Measurements from ENCODE around the gene BTBD10.
A peak's percentile ranks its signal among the peaks of the same experiment; 100 is the strongest.
"Not testable (repeated sequence)": the region's sequence is repeated elsewhere in the genome, so short reads cannot be mapped to it uniquely, and the experiment has no call there.

The BTBD10 gene

DNA sequence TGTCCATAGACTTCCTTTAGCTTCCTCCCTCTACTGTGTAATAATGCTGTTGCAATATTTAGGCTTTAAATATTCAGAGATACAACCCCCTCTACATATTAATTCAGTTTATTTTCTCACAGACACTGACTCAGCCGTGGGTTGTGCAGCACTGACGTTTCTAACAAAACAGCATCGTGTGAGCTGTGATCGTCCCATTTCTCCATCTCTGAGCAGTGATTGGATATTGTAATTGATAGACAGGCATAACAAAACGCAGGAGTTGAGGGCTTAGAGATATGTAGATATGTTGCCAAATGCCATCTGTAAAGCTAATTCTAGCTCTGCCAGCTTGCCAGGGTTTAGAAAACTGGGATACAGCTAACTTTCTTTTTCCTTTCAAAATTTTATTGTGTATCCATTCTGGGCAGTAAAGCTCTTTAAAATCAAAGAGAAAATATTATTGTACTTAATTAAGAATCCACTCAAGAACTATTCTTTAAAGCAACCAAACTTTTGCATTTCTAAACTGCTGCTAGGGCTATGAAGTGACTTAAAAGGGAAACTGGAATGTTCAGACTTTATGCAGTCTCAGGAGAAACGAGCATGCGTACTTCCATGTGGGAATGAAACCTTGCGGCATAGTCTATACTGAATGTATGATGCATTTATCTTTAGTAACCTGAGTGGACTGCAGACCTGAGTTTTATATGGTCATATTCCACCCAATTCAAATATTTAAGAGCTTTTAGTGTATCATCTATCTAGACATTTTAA is 22.7 kb downstream of the BTBD10 start:
- DNase-seq = peak; percentile 90

DNA sequence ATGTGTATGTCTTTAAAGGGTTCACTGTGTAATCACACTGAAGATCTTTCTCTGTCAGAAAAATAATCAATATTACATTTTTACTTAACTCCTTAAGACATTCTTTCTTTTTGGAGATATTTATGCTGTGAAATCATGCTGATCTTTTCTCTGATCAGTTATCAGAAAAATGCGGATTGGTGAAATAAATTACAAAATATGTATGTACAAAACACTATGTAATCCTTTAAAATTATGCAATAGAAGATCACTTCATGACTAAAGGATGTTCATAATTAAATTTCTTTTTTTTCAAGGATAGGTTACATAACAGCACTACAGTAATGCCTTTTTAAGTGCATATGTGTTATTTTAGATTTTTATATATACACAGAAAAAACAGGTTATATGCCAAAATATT is 24.7 kb downstream of the BTBD10 start:
- no peak for DNase-seq

DNA sequence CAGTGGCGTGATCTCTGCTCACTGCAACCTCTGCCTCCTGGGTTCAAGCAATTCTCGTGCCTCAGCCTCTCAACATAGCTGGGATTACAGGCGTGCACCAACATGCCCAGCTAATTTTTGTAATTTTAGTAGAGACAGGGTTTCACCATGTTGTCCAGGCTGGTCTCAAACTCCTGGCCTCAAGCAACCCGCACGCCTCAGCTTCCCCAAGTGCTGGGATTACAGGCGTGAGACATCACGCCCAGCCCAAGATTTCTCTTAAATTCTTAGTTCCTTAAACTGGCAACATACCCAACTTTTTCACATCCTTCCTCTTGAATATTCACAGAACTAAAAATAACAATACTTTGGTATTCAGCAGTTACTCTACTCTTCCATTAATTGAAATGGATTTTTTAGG is 26.2 kb downstream of the BTBD10 start:
- not testable (repeated sequence) for DNase-seq

DNA sequence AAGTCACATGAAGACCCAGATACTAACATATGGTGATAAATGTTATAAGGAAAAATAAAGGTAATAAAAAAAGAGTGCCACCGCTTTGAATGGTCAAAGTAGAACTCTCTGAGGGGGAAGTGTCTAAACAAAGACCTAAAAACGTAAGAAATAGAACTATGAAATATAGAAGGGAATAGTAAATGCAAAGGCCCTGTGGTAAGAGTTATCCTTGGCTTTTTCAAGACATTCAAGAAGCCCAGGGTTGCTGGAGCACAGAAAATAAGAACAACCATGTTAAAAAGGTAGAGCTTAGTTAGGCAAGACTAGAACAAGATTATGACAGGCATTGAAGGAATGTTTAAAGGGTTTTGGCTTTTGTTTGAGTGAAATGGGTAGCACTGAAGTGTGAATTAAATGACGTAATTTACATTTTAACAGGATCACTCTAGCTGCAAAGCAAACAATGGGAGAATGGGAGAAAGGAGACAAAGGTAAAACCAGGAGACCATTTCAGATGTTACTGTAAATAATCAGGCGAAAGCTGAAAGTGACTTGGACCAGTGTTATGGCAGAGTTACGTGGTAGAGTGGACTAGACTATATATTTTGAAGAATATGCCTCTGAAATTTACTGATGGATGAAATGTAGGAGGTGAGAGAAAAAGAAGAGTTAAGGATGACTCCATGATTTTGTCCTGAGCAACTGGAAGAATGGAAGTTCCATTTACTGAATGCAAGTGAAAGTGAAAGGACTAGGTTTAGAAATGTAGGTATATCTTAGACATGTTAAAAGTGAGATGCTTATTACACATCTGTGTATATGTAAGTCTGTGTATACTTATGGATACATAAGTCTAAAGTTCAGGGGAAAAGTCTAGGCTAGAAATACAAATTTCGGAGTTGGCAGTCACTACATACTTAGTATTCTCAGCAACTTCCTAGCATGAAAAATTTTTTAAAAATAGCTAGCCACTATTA is 28.5 kb downstream of the BTBD10 start:
- DNase-seq = no peak

DNA sequence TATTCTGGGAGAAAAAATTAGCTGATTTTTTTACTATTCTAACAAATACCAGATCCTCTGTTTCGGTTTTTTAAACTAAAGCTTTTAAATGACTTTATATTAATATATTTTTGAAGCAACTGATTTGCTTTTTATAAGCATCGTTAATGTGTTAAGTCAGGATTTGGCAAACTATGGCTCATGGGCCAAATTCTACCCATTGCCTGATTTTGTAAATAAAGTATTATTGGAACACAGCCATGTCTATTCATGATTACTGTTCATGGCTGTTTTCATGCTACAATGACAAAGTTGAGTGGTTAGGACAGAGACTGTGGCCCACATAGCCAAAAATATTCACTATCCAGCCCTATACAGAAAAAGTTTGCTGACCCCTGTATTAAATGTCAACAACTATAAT is 29.6 kb downstream of the BTBD10 start:
- no peak for DNase-seq

DNA sequence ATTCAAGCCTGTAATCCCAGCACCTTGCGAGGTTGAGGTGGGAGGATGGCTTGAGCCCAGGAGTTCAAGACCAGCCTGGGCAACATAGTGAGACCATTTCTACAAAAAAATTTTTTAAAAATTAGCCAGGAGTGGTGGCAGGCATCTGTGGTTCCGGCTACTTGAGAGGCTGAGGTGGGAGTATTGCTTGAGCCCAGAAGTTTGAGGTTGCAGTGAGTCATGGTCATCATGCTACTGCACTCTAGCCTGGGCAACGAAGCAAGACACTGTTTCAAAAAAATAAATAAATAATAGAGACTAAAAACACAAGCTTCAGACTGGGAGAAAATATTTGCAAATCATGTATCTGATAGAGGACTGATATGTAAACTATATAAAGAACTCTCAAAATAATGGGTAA is 33.2 kb downstream of the BTBD10 start:
- DNase-seq = no peak

DNA sequence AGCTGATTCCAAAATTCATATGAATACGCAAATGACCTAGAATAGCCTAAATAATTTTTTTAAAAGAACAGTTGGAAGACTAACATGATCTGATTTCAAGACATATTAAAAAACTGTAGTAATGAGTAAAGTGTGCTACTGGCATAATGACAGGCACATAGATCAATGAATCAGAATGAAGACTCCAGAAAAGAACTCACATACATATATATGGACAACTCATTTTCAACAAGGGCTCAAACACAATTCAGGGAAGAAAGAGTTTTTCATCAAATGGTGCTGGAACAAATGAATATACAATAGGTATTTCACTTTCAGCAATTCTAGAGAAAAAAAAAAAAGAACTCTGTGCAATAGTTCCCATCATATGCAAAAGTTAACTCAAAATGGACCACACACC is 33.7 kb downstream of the BTBD10 start:
- DNase-seq = no peak

DNA sequence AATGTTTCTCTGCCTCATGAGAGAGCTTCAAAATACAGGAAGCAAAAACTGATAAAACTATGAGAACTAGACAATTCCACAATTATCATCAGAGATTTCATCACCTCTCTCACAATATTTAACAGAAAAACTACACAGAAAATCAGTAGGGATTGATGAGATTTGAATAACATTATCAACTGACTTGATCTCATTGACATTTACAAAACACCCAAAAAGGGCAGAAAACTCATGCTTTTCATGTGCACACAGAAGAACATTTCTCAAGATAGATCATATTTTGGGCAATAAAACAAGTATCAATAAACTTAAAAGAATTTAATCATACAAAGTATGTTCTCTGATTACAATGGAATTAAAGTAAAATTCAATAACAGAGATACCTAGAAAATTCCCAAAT is 35.6 kb downstream of the BTBD10 start:
- no peak for DNase-seq

DNA sequence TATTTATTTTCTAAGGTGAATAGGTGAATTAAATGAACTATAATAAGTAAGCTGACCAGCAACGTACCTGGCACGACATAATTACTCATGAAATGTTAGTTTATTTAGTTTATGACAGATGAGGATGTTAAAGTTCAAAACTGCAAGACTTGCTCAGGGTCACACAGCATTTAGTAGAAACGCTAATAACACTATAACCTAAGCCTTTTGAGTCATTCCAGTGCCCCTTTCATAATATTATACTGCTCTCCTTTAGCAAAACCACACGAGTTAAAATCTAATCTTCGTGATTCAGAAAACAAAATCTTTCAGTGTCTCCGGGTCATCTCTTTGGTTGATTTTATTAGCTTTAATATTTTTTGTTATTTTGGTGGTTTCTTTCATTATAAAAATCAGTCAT is 39.6 kb downstream of the BTBD10 start:
- no peak for DNase-seq

DNA sequence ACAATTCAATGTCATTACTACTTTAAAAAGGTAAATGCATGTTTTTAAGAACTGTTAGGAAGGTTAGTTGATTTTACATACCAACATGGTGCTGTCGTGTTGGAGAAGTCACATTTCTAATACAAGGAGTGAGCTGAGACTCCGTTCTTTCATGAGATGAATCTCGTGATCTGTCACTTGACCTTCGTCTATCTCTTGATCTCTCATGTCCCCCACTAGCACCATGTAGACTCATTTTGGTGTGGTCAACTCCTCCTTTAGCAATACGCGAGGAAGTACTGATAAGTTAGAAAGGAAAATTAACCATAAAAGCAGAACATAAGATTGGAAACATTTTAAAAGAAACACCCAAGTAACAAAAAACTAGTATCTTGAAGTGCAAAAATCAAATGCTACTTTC is 41.5 kb downstream of the BTBD10 start:
- DNase-seq = no peak

DNA sequence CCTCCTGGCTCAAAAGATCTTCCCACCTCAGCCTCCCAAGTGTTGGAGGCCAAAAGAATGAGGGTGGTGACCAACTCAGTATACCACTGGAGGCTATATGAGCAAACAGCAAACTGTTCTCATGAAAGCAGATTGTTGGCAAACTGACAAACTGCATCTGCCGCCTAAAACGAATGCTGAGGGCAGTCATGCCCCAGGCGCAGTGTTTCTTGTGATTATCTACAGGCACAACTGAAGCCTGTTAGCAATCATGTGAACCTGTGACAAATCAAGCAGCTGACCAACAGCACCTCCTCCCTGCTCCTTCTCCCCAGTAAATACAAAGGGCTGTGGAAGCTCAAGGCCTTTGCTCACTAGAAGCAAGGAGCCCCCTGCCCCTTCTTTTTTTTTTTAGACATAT is 47.8 kb downstream of the BTBD10 start:
- DNase-seq = no peak

DNA sequence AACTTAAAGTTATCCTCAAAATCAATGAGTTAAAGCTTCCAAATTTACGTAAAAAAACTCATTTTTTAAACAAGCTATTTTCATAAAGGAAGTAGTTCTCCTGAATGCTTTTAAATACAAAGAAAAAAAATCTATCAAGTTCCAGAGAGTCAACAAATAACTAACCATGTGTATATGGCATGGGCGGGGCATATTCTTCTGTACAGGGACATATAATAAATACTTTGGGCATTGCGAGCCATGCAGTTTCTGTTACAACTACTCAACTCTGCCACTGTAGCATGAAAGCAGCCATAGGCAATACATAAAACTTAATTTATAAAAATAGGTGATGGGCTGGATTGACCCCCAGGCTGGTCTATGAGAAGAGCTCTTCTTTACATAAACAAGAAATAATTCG is 57.8 kb downstream of the BTBD10 start:
- no peak for DNase-seq

DNA sequence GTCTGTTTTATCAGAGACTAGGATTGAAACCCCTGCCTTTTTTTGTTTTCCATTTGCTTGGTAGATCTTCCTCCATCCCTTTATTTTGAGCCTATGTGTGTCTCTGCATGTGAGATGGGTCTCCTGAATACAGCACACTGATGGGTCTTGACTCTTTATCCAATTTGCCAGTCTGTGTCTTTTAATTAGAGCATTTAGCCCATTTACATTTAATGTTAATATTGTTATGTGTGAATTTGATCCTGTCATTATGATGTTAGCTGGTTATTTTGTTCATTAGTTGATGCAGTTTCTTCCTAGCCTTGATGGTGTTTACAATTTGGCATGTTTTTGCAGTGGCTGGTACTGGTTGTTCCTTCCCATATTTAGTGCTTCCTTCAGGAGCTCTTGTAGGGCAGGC is 64.7 kb downstream of the BTBD10 start:
- DNase-seq = not testable (repeated sequence)

DNA sequence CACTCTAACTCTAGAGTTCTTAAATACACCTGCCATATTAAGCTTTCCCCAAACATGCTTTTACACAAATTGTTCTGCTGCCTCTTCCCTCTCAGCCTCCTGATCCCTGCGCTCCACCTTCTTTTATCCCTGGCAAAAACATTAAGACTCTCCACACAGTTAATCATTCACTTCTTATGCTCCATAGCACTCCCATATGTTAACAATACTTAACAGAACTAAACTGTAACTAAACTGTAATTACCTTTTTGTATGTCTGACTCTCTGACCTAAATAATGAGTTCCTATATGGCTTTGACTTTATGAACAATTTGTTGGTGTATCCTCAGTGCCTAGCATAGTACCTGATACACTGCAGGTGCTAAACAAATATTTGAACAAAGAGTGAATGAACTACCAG is 71.8 kb downstream of the BTBD10 start:
- DNase-seq = no peak

DNA sequence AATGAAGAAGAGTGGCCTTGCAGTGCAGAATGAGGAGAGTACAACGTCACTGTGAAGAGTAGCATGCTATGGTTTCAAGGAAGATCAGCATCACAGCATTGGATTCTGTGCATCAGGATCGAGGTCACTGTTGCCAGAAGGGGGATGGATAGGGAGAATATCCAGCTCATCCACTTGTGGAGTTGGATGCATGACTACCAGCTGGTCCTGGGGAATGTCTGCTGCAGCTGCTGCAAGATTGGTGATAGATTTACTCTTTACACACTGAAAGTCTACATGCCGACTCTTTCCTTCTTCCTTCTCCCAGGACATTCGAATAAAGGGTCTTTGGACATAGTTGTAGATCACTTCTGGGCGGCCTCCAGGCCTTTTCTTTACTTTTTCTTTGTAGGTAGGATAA is 74.3 kb downstream of the BTBD10 start:
- no peak for DNase-seq

DNA sequence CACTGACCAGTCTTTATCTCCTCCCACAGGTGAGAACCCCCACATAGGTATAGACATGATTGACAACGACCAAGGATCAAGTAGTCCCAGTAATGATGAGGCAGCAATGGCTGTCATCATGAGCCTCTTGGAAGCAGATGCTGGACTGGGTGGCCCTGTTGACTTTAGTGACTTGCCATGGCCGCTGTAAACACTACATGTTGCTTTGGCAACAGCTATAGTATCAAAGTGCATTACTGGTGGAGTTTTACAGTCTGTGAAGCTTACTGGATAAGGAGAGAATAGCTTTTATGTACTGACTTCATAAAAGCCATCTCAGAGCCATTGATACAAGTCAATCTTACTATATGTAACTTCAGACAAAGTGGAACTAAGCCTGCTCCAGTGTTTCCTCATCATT is 76.5 kb downstream of the BTBD10 start:
- DNase-seq = no peak

DNA sequence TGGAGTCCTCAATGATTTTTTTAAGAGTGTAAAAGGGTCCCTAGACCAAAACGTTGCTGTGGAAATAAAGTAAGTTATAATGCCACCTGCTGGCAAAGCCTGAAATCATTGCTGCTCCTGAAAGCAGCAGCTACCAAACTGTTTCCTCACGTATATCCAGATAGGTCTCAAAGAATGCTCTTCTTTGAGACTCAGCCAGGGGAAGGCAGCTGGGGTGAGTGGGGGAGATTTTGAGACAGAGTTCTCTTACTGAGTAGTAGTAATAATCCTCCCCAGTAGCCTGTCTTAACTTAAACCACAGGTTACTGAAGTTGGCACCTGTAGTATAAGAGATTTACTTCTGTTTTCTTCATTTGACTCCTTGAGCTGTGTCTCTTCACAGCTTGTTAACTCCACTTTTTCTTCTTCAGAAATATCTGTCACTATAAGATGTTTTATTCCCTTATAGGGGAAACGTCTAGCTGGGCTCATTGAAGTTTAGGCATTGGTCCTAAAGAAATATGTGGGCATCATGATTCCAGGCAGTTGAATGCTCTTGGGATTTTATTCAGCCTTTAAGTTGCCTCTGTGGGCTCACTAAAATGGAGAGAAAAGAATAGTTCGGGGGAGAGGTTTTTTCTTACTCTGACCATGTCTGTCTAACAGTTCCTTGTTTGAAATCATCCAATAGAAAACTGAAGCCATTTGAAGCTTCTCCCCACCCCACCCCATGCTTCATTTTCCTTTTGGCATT is 77.9 kb downstream of the BTBD10 start:
- DNase-seq = peak; percentile 72

DNA sequence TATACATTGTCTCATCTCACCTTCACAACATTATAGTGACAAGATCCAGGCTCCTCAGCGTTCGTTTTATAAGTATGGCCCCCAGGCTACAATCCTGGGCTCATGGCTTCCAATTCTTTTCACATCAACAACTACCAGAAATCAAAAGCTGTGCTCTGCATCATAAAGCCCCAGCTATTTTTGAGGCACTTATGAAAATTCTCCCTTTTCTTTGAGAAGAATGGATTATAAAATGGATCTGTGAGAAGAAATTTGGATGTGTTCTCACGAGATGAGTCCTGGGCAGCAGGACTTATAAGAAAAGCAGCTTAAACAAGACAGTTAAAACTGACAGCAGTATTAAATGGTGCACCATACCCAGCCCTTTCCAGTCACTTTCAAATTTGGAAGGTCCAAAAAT is 80.3 kb downstream of the BTBD10 start:
- DNase-seq = no peak

DNA sequence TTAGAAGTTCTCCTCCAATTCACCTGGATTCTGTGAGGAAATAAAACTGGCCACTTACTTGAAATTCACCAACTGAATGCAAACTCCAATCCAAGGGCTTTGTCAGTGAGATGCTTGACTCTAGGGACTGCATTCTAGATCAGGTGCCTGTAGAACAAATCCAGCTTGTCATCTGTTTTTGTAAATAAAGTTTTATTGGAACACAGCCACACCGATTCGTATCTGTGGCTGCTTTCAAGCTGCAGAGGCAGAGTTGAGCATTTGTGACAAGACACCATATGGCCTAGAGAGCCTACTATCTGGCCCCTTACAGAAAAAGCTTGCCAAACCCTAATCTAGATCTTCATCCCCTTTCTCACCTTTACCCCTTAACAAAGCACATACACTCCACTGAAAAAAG is 82.3 kb downstream of the BTBD10 start:
- no peak for DNase-seq

DNA sequence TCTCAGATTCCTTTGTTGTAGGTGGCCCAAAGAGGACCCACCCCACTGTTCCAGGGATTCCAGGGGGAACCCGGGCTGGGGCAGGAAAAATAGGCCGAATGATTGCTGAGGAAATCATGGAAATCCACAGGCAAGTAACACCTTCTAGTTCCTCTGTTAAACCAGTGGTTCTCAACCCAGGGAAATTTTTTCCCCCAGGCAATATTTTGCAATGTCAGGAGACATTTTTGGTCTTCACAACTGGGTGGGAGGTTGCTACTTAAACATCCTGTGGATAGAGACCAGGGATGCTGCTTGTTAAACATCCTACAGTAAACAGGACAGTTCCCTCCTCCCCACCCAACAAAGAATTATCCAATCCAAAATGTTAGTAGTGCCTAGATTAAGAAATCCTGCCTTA is 84.7 kb downstream of the BTBD10 start:
- DNase-seq = no peak

DNA sequence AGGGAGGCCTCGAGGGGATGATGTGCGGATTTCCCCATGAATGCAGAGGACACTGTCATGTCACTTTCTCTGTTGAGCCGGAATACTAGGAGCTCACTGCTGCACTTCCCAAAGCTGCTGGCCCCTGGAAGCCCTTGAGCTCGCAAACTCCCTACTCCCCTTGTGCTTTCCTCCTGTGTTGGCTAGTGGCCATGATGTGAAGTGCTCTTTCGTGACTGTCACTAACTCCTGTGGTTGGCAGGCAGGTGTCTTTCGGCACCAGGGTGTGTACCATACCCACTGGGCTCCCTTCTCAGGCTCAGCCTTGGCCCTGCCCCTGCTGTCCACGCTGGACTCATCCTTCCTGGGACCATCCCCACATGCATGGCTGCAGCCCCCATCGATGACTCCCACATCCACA is 86.2 kb downstream of the BTBD10 start:
- DNase-seq = no peak

DNA sequence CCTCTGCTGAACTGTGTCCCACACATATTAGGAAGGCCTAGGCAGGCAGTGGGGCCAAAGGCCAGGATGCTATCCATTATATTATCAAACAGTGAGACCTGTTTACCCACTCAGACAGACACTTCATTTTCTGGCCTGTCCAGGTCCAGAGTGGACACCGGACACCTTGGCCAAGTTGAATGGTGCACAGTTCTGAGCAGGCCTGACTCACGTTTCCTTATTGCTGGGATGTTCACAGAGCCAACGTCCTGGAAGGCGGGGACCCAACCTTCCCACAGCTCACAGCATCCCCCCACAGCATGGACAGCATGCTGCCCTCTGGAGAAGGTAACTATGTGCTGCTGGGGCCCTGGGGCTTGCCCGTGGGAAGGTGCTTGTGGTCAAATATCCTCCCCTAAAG is 86.6 kb downstream of the BTBD10 start:
- no peak for DNase-seq

DNA sequence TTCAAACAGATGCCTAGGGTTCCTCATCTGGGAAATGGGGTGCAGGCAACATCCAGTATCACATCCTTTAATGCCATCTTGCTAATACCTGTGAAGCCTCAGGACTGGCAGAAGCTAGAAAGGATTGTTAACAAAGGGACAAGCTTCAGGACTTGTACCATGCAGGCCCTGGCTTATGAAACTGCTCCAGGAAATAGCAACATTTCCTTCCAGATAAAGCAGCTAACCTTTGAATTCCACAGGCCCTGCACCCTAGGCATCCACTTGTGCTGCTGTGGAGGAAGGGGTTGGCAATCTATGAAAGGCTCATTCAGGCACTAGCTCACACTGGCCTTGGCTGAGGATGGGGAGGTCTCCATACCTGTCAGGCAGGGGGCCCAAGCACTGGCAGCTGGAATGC is 87.2 kb downstream of the BTBD10 start:
- no peak for DNase-seq
